ENCODE data around the gene SOX6. TPM values are rescaled to one million over a fixed set of nuclear protein-coding genes. Genes with fewer than 3 reads are reported as not detected.
A peak's percentile ranks its signal among the peaks of the same experiment; 100 is the strongest.

The SOX6 gene
- total and polyA plus RNA-seq, 2 experiments from 2014 or later: 0.03 to 0.66 TPM

DNA sequence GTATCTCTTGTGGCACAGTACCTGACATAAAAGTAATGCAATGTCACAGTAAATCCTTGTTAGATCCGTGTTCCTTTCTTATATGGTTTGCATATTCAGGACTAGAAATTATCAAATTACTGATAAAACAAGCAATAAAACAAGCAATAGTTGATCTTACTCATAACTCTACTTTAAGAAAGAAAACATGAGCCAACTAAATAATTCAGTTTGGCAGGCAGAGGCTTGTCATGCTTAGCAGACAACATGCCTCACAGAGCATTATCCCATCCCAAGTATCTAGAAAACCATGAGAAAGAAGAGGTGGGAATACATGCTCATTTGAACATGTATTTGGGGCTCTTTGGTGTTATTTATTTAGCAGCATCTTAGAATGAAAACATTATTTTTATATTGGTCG, 241.9 kb downstream of the SOX6 start:
- Histone ChIP-seq H3K4me1 (ENCODE audit: insufficient read depth) (peaks cover 21% of the 10 kb centered on the region; the same call in 1 of the 2 replicates), H4K20me1 (replicated peaks; ENCODE audit: insufficient read depth) (no peaks in the 10 kb centered on the region), H2AFZ (no peak overlapping the region), H3K4me2 (no peak overlapping the region), H3K9me2 (ENCODE audit: insufficient read depth) (no peaks in the 10 kb centered on the region), H3K36me3 (ENCODE audit: insufficient read depth) (no peaks in the 10 kb centered on the region), H3K4me3 (no peak overlapping the region), H3K79me2 (replicated peaks; ENCODE audit: insufficient read depth) (no peaks in the 10 kb centered on the region), H3K27ac (ENCODE audit: low read depth) (no peak overlapping the region), H3K27me3 (ENCODE audit: insufficient read depth) (no peaks in the 10 kb centered on the region), H3F3A (replicated peaks; ENCODE audit: low read depth) (no peaks in the 10 kb centered on the region)
- Mint-ChIP-seq H3K4me3 (no peak overlapping the region), H3K27me3 (ENCODE audit: insufficient read depth, low read depth, poor library complexity) (peaks cover 3% of the 10 kb centered on the region), H3K9me3 (no peaks in the 10 kb centered on the region), H3K27ac (no peak overlapping the region), H3K36me3 (ENCODE audit: low read depth) (no peaks in the 10 kb centered on the region), H3K4me1 (peaks cover 34% of the 10 kb centered on the region)
- ATAC-seq: no peak
- no peak for DNase-seq (ENCODE audit: low spot score)
- TF ChIP-seq POLR2AphosphoS5 (IDR thresholded peaks at IDR 0.05; ENCODE audit: low read depth): no peak
- TF ChIP-seq ZNF114 (CRISPR knock-in tag; IDR thresholded peaks at IDR 0.05): no peak
- TF ChIP-seq, protein P1, sequence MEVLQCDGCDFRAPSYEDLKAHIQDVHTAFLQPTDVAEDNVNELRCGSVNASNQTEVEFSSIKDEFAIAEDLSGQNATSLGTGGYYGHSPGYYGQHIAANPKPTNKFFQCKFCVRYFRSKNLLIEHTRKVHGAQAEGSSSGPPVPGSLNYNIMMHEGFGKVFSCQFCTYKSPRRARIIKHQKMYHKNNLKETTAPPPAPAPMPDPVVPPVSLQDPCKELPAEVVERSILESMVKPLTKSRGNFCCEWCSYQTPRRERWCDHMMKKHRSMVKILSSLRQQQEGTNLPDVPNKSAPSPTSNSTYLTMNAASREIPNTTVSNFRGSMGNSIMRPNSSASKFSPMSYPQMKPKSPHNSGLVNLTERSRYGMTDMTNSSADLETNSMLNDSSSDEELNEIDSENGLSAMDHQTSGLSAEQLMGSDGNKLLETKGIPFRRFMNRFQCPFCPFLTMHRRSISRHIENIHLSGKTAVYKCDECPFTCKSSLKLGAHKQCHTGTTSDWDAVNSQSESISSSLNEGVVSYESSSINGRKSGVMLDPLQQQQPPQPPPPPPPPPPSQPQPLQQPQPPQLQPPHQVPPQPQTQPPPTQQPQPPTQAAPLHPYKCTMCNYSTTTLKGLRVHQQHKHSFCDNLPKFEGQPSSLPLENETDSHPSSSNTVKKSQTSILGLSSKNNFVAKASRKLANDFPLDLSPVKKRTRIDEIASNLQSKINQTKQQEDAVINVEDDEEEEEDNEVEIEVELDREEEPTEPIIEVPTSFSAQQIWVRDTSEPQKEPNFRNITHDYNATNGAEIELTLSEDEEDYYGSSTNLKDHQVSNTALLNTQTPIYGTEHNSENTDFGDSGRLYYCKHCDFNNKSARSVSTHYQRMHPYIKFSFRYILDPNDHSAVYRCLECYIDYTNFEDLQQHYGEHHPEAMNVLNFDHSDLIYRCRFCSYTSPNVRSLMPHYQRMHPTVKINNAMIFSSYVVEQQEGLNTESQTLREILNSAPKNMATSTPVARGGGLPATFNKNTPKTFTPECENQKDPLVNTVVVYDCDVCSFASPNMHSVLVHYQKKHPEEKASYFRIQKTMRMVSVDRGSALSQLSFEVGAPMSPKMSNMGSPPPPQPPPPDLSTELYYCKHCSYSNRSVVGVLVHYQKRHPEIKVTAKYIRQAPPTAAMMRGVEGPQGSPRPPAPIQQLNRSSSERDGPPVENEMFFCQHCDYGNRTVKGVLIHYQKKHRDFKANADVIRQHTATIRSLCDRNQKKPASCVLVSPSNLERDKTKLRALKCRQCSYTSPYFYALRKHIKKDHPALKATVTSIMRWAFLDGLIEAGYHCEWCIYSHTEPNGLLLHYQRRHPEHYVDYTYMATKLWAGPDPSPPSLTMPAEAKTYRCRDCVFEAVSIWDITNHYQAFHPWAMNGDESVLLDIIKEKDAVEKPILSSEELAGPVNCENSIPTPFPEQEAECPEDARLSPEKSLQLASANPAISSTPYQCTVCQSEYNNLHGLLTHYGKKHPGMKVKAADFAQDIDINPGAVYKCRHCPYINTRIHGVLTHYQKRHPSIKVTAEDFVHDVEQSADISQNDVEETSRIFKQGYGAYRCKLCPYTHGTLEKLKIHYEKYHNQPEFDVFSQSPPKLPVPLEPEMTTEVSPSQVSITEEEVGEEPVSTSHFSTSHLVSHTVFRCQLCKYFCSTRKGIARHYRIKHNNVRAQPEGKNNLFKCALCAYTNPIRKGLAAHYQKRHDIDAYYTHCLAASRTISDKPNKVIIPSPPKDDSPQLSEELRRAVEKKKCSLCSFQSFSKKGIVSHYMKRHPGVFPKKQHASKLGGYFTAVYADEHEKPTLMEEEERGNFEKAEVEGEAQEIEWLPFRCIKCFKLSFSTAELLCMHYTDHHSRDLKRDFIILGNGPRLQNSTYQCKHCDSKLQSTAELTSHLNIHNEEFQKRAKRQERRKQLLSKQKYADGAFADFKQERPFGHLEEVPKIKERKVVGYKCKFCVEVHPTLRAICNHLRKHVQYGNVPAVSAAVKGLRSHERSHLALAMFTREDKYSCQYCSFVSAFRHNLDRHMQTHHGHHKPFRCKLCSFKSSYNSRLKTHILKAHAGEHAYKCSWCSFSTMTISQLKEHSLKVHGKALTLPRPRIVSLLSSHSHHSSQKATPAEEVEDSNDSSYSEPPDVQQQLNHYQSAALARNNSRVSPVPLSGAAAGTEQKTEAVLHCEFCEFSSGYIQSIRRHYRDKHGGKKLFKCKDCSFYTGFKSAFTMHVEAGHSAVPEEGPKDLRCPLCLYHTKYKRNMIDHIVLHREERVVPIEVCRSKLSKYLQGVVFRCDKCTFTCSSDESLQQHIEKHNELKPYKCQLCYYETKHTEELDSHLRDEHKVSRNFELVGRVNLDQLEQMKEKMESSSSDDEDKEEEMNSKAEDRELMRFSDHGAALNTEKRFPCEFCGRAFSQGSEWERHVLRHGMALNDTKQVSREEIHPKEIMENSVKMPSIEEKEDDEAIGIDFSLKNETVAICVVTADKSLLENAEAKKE (CRISPR knock-in tag; IDR thresholded peaks at IDR 0.05): no peak
- no peak for TF ChIP-seq JUNB (IDR thresholded peaks at IDR 0.05; ENCODE audit: unreplicated experiment)
- no peak for TF ChIP-seq EZH2 (IDR thresholded peaks at IDR 0.05; ENCODE audit: low read depth, unreplicated experiment)
- TF ChIP-seq EZH2phosphoT487 (IDR thresholded peaks at IDR 0.05; ENCODE audit: unreplicated experiment): no peak

DNA sequence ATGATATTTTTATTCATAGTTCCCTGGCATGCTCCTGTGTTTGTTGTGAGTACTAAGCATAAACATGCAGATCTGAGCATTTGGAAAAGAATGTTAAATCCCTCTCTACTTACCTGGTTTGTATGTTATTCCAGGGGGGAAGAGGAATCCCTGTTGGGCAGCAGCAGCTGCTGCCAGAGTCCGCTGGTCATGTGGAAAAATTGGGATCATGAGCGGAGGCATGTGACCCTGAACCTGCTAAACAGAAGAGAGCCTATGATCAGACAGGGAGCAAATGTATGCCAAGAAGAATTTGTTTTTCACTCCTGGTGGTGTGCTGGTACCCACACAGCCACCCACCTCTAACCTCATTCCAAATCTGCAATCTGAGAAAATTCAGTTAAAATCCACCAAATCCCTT, 244.7 kb downstream of the SOX6 start:
- no peaks in the 10 kb centered on the region for H3K27me3 Mint-ChIP-seq (ENCODE audit: insufficient read depth, low read depth, poor library complexity)
- no peaks in the 10 kb centered on the region for H3K9me2 ChIP-seq (ENCODE audit: insufficient read depth)
- ATAC-seq: peak; percentile 71
- no peak for TF ChIP-seq POLR2AphosphoS5 (IDR thresholded peaks at IDR 0.05; ENCODE audit: low read depth)
- TF ChIP-seq ZNF331 (CRISPR knock-in tag; IDR thresholded peaks at IDR 0.05; ENCODE audit: low read depth): no peak
- TF ChIP-seq JUNB (IDR thresholded peaks at IDR 0.05; ENCODE audit: unreplicated experiment): no peak
- no peak for TF ChIP-seq STAT1 (IDR thresholded peaks at IDR 0.05; ENCODE audit: unreplicated experiment)

More for the DNA sequence above, 244.7 kb downstream of the SOX6 start:
- Histone ChIP-seq H3K4me1 (ENCODE audit: insufficient read depth) (peaks cover 21% of the 10 kb centered on the region; the same call in 1 of the 2 replicates), H3F3A (replicated peaks; ENCODE audit: low read depth) (no peaks in the 10 kb centered on the region), H3K4me2 (no peak overlapping the region), H3K27me3 (ENCODE audit: insufficient read depth) (no peaks in the 10 kb centered on the region), H3K27ac (ENCODE audit: low read depth) (no peak overlapping the region), H4K20me1 (replicated peaks; ENCODE audit: insufficient read depth) (no peaks in the 10 kb centered on the region), H3K36me3 (ENCODE audit: insufficient read depth) (no peaks in the 10 kb centered on the region), H3K4me3 (no peak overlapping the region), H3K79me2 (replicated peaks; ENCODE audit: insufficient read depth) (no peaks in the 10 kb centered on the region), H2AFZ (no peak overlapping the region)
- H3K4me3 Mint-ChIP-seq: peak overlapping the region; percentile 34
- peak; percentile 35 for DNase-seq (ENCODE audit: low spot score)
- H3K36me3 Mint-ChIP-seq (ENCODE audit: low read depth): no peaks in the 10 kb centered on the region
- 0 out of 2 replicates have a peak overlapping the region, but pooled peaks have one; percentile 34 for H3K27ac Mint-ChIP-seq
- peaks cover 25% of the 10 kb centered on the region for H3K4me1 Mint-ChIP-seq
- H3K9me3 Mint-ChIP-seq: 0 out of 3 replicates have a peak, but pooled peaks cover under 1% of the 10 kb centered on the region

All from GM23338 (cell line).